Ovary (tissue), 3 donors: ENCODE measurements around the gene MYO3A.
"Not testable (repeated sequence)": the region's sequence is repeated elsewhere in the genome, so short reads cannot be mapped to it uniquely, and the experiment has no call there.

Experiments
- CTCF ChIP-seq, 3 donors: fragments of 450-650 bp in 2 of 3; fragments of 200-600 bp in 1 of 3; IDR thresholded peaks; one replicate each; pipeline versions ENCODE4 v1.5.1 to v1.8.0; 2016 to 2022; ENCODE audit warnings: antibody characterized with exemption in 3 of 3, mild to moderate bottlenecking in 1 of 3
- EP300 ChIP-seq: sonication (generic); formaldehyde crosslinking; IDR thresholded peaks from one replicate; pipeline ENCODE4 v1.6.1; 2017; ENCODE audit warnings: antibody characterized with exemption
- POLR2A ChIP-seq: fragments of 450-650 bp; IDR thresholded peaks from one replicate; pipeline ENCODE4 v1.6.1; 2017; ENCODE audit warnings: antibody characterized with exemption, mild to moderate bottlenecking, moderate library complexity
- donor health status: DM: no; HTN: no; CAD: no.

DNA sequence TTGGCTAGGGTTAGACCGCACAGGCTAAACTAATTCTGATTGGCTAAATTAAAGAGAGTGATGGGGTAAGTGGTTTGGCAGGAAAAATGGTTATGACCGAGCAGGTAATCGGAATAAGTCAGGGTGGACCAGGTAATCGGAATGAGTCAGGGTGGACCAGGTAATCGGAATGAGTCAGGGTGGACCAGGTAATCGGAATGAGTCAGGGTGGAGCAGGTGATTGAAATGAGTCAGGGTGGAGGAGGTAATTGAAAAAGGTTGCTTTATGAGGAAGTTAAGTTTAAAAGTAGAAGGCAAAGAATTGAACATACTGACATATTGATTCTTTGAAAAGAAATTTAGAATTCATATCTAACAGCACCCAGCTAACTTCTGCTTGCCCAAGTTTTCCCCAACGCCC lies 68.4 kb downstream of the MYO3A start:
- not testable (repeated sequence) for TF ChIP-seq CTCF (IDR thresholded peaks at IDR 0.05); EP300; POLR2A
